Esophagus muscularis mucosa (tissue), 3 donors: ENCODE results near the gene BTBD8.

ENCODE experiments used
- POLR2AphosphoS5 ChIP-seq, 2 donors: sonication (generic); formaldehyde crosslinking; IDR thresholded peaks; one replicate each; pipeline ENCODE4 v1.6.1; 2017; ENCODE audit warnings: antibody characterized with exemption in 2 of 2
- TF ChIP-seq, protein P1 (sequence below), 3 experiments: fragments of 200-600 bp in 2 of 3; fragments of 450-650 bp in 1 of 3; sonication (generic) in 2 of 3; IDR thresholded peaks; one replicate each; pipeline ENCODE4 v1.5.1; 2017 to 2019; ENCODE audit warnings: antibody characterized with exemption in 3 of 3, mild to moderate bottlenecking in 2 of 3, moderate library complexity in 1 of 3

DNA sequence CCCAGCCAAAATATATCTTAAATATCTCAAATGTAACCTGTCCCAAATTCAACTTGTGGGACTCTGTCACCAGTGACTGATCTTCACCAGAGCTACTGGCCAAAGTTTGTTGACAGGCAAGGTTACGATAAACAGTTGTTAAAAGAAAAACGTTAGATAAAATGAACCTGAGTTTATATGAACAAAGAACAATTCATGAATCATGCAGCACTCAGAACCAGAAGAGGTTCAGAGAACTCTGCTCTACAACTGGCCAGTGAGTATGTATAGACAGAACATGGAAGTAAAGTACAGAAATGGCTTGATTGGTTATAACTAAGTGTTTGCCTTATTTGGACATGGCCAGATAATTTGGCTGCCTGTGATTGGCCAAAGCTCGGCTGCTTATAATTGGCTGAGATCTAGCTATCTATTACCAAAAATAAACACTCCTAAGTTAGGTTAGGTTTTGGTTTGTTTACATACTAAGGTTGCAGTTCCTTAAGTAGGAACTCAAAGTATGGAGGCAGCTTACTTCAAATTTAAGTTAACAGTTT lies 25.5 kb downstream of the BTBD8 start:
- TF ChIP-seq POLR2AphosphoS5 (IDR thresholded peaks at IDR 0.05): no peak
- TF ChIP-seq, protein P1, sequence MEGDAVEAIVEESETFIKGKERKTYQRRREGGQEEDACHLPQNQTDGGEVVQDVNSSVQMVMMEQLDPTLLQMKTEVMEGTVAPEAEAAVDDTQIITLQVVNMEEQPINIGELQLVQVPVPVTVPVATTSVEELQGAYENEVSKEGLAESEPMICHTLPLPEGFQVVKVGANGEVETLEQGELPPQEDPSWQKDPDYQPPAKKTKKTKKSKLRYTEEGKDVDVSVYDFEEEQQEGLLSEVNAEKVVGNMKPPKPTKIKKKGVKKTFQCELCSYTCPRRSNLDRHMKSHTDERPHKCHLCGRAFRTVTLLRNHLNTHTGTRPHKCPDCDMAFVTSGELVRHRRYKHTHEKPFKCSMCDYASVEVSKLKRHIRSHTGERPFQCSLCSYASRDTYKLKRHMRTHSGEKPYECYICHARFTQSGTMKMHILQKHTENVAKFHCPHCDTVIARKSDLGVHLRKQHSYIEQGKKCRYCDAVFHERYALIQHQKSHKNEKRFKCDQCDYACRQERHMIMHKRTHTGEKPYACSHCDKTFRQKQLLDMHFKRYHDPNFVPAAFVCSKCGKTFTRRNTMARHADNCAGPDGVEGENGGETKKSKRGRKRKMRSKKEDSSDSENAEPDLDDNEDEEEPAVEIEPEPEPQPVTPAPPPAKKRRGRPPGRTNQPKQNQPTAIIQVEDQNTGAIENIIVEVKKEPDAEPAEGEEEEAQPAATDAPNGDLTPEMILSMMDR (IDR thresholded peaks at IDR 0.05): no peak
